Measurements from ENCODE around the gene EIF3L. TPM values are rescaled to one million over a fixed set of nuclear protein-coding genes. Genes with fewer than 3 reads are reported as not detected.

The EIF3L gene
- total RNA-seq, 1 experiment from 2014 or later: 739 TPM

DNA sequence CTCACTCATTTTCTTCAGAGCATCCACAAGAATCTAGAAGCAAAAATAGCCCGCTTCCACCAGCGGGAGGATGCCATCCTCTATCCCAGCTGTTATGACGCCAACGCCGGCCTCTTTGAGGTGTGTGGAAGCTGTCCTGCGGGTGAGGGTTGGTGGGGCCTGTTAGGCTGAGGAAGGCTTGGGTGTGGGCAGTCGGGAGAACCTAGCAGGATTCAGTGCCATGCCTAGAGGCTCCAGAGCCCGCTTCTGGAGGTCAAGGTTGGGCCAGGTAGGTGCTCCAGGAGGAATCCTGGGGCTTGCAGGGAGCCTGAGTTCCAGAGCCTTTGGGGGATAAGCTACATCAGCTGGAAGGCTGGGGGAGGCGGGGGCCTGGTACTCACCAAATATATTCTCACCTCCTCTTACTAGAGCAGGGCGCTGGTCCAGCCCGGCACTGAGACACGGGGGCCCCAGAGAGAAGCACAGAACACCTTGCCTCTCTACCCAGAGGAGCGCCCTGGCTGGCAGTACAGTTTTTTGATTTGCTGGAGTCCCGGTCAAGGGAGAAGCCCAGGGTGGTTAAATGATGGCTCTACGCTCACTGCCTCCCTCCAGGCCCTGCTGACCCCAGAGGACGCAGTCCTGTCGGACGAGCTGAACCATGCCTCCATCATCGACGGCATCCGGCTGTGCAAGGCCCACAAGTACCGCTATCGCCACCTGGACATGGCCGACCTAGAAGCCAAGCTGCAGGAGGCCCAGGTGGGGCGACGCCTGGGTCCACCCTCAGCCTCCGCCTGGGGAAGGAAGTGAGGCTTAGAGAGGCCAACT is 36.1 kb upstream of the EIF3L start:
- H4K8ac ChIP-seq (replicated peaks; ENCODE audit: insufficient read length, low read depth, low read length): no peak overlapping the region
- H3K79me2 ChIP-seq (ENCODE audit: insufficient read depth, low read length): peaks cover 2% of the 10 kb centered on the region; the same call in 1 of the 2 replicates
- H3T11ph ChIP-seq (ENCODE audit: low read length): no peak overlapping the region
- DNase-seq: peak; percentile 17
- no peak overlapping the region for H3K56ac ChIP-seq (ENCODE audit: insufficient read length, low read depth, low read length)
- no peak overlapping the region for H3K4ac ChIP-seq (ENCODE audit: low read depth, low read length)
- no peak for TF ChIP-seq CTCF (conservative IDR thresholded peaks at IDR 0.05)
- H2BK20ac ChIP-seq (ENCODE audit: low read depth, low read length, poor library complexity, severe bottlenecking): no peak overlapping the region
- no peak overlapping the region for H3K27ac ChIP-seq (ENCODE audit: insufficient read length, low read depth, low read length)
- no peak overlapping the region for H4K91ac ChIP-seq (ENCODE audit: insufficient read length, low read depth, low read length)
- no peak overlapping the region for H3K14ac ChIP-seq (ENCODE audit: insufficient read depth, low read length)
- H3K4me1 ChIP-seq (ENCODE audit: insufficient read depth, low read length): no peaks in the 10 kb centered on the region
- H3K4me2 ChIP-seq (ENCODE audit: insufficient read depth, insufficient read length, low read length): no peak overlapping the region
- no peak overlapping the region for H3K18ac ChIP-seq (ENCODE audit: insufficient read length, low read depth, low read length)
- H3K27me3 ChIP-seq (ENCODE audit: insufficient read depth, low read length): no peaks in the 10 kb centered on the region; the same call in 1 of the 2 replicates
- H3K23me2 ChIP-seq (ENCODE audit: insufficient read length, low read depth, low read length, poor library complexity, severe bottlenecking): peaks cover 4% of the 10 kb centered on the region
- no peak overlapping the region for H2BK120ac ChIP-seq (ENCODE audit: low read depth, low read length, poor library complexity, severe bottlenecking)
- no peaks in the 10 kb centered on the region for H4K20me1 ChIP-seq (ENCODE audit: control insufficient read depth, insufficient read depth, insufficient read length)
- Mint-ChIP-seq H3K27me3 (ENCODE audit: low read depth) (peaks cover 13% of the 10 kb centered on the region), H3K4me3 (no peak overlapping the region), H3K27ac (no peak overlapping the region), H3K36me3 (ENCODE audit: insufficient read depth in 1 of 3, low read depth in 3 of 3) (peaks cover 7 to 21% (median 18%) of the 10 kb centered on the region in 3 experiments; a peak in 6 of 7 replicates), H3K9me3 (no peaks in the 10 kb centered on the region), H3K4me1 (peaks cover 8 to 11% of the 10 kb centered on the region in 2 experiments)
- H3K9ac ChIP-seq (ENCODE audit: extremely low read depth, insufficient read length, low read length): no peak overlapping the region
- no peak overlapping the region for H2BK5ac ChIP-seq (ENCODE audit: insufficient read length, low read length)
- H3K79me1 ChIP-seq (ENCODE audit: insufficient read depth, low read depth, low read length, poor library complexity, severe bottlenecking): peaks cover 2% of the 10 kb centered on the region
- WGBS (ENCODE audit: extremely low coverage, insufficient read length, low lambda C conversion rate): no CpG with 5 or more reads among the region's 27 CpGs
- no peak overlapping the region for H4K5ac ChIP-seq (ENCODE audit: insufficient read length, low read depth, low read length)
- H3K9me3 ChIP-seq (ENCODE audit: control insufficient read depth, low read depth, low read length): no peaks in the 10 kb centered on the region
- H2AFZ ChIP-seq (ENCODE audit: low read length): no peak overlapping the region
- H3K23ac ChIP-seq (ENCODE audit: insufficient read length, low read depth, low read length): no peak overlapping the region
- H2BK15ac ChIP-seq (ENCODE audit: low read depth, low read length): no peak overlapping the region
- H2BK12ac ChIP-seq (ENCODE audit: insufficient read length, low read depth, low read length): no peak overlapping the region
- H2AK5ac ChIP-seq (ENCODE audit: insufficient read length, low read length): no peak overlapping the region

Data from H9 (cell line).